HEK293 (cell line): ENCODE measurements around the gene MXRA8.
A peak's percentile ranks its signal among the peaks of the same experiment; 100 is the strongest.

Experiments
- CTCF ChIA-PET: fragments of 350-600 bp; formaldehyde crosslinking; extraction: SDS; loops from one replicate; lab custom pipeline; 2021; ENCODE audit warnings: antibody characterized with exemption; lab: Yijun Ruan, JAX
- POLR2A ChIA-PET: fragments of 300-600 bp; formaldehyde crosslinking; extraction: SDS; loops from one replicate; lab custom pipeline; 2020; ENCODE audit warnings: antibody characterized with exemption, inconsistent platforms; lab: Yijun Ruan, JAX
- H3K27ac ChIP-seq: fragments of 200-500 bp; sonication (Bioruptor generic); 2 replicates; pipeline ENCODE4 v1.5.1; 2014; ENCODE audit warnings: low read depth, low read length, control low read depth, inconsistent platforms; ENCODE audit errors: extremely low read depth
- H3K36me3 ChIP-seq, 2 experiments: fragments of 200-500 bp in 1 of 2; sonication (Bioruptor generic) in 1 of 2; 1 replicate in 1 of 2; 2 replicates in 1 of 2; pipeline ENCODE4 v1.5.1; 2014 to 2017; ENCODE audit warnings: inconsistent platforms in 2 of 2, low read length in 2 of 2; ENCODE audit not compliant: control insufficient read depth in 2 of 2, insufficient read depth in 1 of 2
- H3K4me1 ChIP-seq: fragments of 200-500 bp; sonication (Bioruptor generic); 2 replicates; pipeline ENCODE4 v1.5.1; 2014; ENCODE audit warnings: mild to moderate bottlenecking, low read length, inconsistent platforms; ENCODE audit not compliant: control insufficient read depth, insufficient read depth
- H3K4me3 ChIP-seq: 2 replicates; pipeline ENCODE4 v1.5.1; 2011; ENCODE audit warnings: low read depth, mild to moderate bottlenecking, control low read depth, low read length, moderate library complexity
- H3K9me3 ChIP-seq: fragments of 200-500 bp; sonication (Bioruptor generic); 2 replicates; pipeline ENCODE4 v1.5.1; 2014; ENCODE audit warnings: low read depth, low read length, inconsistent platforms; ENCODE audit not compliant: control insufficient read depth, insufficient read depth
- ATF2 ChIP-seq: fragments of 450-650 bp; formaldehyde crosslinking; IDR thresholded peaks from 2 replicates; pipeline ENCODE4 v1.5.1; 2016; ENCODE audit warnings: missing biosample characterization, missing genetic modification characterization, low read depth
- GLIS1 ChIP-seq: fragments of 450-650 bp; formaldehyde crosslinking; IDR thresholded peaks from 2 replicates; pipeline ENCODE4 v1.5.1; 2016; ENCODE audit warnings: missing biosample characterization, missing genetic modification characterization
- HIC1 ChIP-seq: fragments of 450-650 bp; formaldehyde crosslinking; IDR thresholded peaks from 2 replicates; pipeline ENCODE4 v1.5.1; 2016; ENCODE audit warnings: missing biosample characterization, missing genetic modification characterization
- HOXD13 ChIP-seq: sonication (generic); formaldehyde crosslinking; IDR thresholded peaks from 2 replicates; pipeline ENCODE4 v1.8.0; 2022; ENCODE audit warnings: missing genetic modification reagents, borderline replicate concordance
- MYNN ChIP-seq: fragments of 450-650 bp; formaldehyde crosslinking; IDR thresholded peaks from 2 replicates; pipeline ENCODE4 v1.5.1; 2016; ENCODE audit warnings: missing biosample characterization, missing genetic modification characterization, borderline replicate concordance
- PRDM1 ChIP-seq: fragments of 450-650 bp; formaldehyde crosslinking; IDR thresholded peaks from 2 replicates; pipeline ENCODE4; 2016; ENCODE audit warnings: missing biosample characterization, missing genetic modification characterization
- ZFP3 ChIP-seq: fragments of 450-650 bp; formaldehyde crosslinking; IDR thresholded peaks from 2 replicates; pipeline ENCODE4 v1.5.1; 2016; ENCODE audit warnings: low read depth, missing biosample characterization, missing genetic modification characterization
- ZFP37 ChIP-seq: fragments of 450-650 bp; formaldehyde crosslinking; IDR thresholded peaks from 2 replicates; pipeline ENCODE4 v1.5.1; 2016; ENCODE audit warnings: missing biosample characterization, missing genetic modification characterization
- ZNF211 ChIP-seq: fragments of 450-650 bp; formaldehyde crosslinking; IDR thresholded peaks from 2 replicates; pipeline ENCODE4 v1.5.1; 2016; ENCODE audit warnings: low read depth, missing biosample characterization, missing genetic modification characterization
- ZNF280C ChIP-seq: fragments of 450-650 bp; formaldehyde crosslinking; IDR thresholded peaks from 2 replicates; pipeline ENCODE4 v1.5.1; 2016; ENCODE audit warnings: missing biosample characterization, missing genetic modification characterization
- ZNF354C ChIP-seq: fragments of 450-650 bp; formaldehyde crosslinking; IDR thresholded peaks from 2 replicates; pipeline ENCODE4 v1.5.1; 2016; ENCODE audit warnings: missing biosample characterization, missing genetic modification characterization, low read depth, borderline replicate concordance
- ZNF654 ChIP-seq: fragments of 450-650 bp; formaldehyde crosslinking; IDR thresholded peaks from 2 replicates; pipeline ENCODE4 v1.5.1; 2016; ENCODE audit warnings: low read depth, missing biosample characterization, missing genetic modification characterization
- ZNF785 ChIP-seq: fragments of 450-650 bp; formaldehyde crosslinking; IDR thresholded peaks from 2 replicates; pipeline ENCODE4 v1.5.1; 2016; ENCODE audit warnings: missing biosample characterization, missing genetic modification characterization

Gene MXRA8

GRCh38 chr1:1374589-1374928, 16.2 kb upstream of the MXRA8 start:
- CTCF ChIA-PET: interaction anchor here (1.0 to 1.6 kb wide), 3 partner anchors 12 to 22 kb away, joined by 3 to 5 read pairs (median 4); no protein-coding TSS in a partner anchor

GRCh38 chr1:1373815-1374588, 15.6 kb upstream of the MXRA8 start:
- H3K9me3 ChIP-seq: no peaks in the 10 kb centered on the region
- peak overlapping the region; percentile 89 for H3K27ac ChIP-seq
- TF ChIP-seq ZNF211 (tag by site-specific recombination) (no peak), ATF2 (tag by site-specific recombination) (no peak), ZNF654 (tag by site-specific recombination) (no peak), GLIS1 (tag by site-specific recombination) (peak; percentile 71), ZNF785 (no peak)
- ChIA-PET CTCF (interaction anchor here (0.7 to 2.8 kb wide), 4 partner anchors 12 to 67 kb away, joined by 3 to 18 read pairs (median 4); no protein-coding TSS in a partner anchor), POLR2A (interaction anchor here (1.1 to 1.2 kb wide), 2 partner anchors 22 to 25 kb away, joined by 3 read pairs; partner anchors contain the start of gene CCNL2)
- peaks cover 4% of the 10 kb centered on the region; the same call in 1 of the 2 replicates for H3K4me1 ChIP-seq
- peaks cover 0 to 44% of the 10 kb centered on the region in 2 experiments; a peak in 2 of 3 replicates for H3K36me3 ChIP-seq
- peak overlapping the region; percentile 93 for H3K4me3 ChIP-seq

More at GRCh38 chr1:1374589-1374928, 16.2 kb upstream of the MXRA8 start:
- POLR2A ChIA-PET: interaction anchor here (0.6 to 1.5 kb wide), 14 partner anchors 15 to 1158 kb away, joined by 3 to 36 read pairs (median 4); partner anchors contain the start of genes CCNL2, MRPL20 and SDF4
- peaks cover 0 to 44% of the 10 kb centered on the region in 2 experiments; a peak in 2 of 3 replicates for H3K36me3 ChIP-seq
- no peak for TF ChIP-seq MYNN
- TF ChIP-seq ZNF354C (tag by site-specific recombination): no peak
- no peak for TF ChIP-seq ZFP3 (tag by site-specific recombination)
- TF ChIP-seq PRDM1 (tag by site-specific recombination): no peak
- TF ChIP-seq ZFP37 (tag by site-specific recombination): no peak
- TF ChIP-seq ZNF280C (tag by site-specific recombination): no peak
- no peak for TF ChIP-seq ZNF654 (tag by site-specific recombination)
- peak overlapping the region; percentile 93 for H3K4me3 ChIP-seq
- H3K9me3 ChIP-seq: no peaks in the 10 kb centered on the region
- H3K4me1 ChIP-seq: peaks cover 4% of the 10 kb centered on the region; the same call in 1 of the 2 replicates
- H3K27ac ChIP-seq: peak overlapping the region; percentile 89

GRCh38 chr1:1373051-1373814, 14.9 kb upstream of the MXRA8 start:
- POLR2A ChIA-PET: interaction anchor here (1.2 kb wide), 1 partner anchor 26 kb away, joined by 3 read pairs; the partner anchor contains the start of gene CCNL2
- CTCF ChIA-PET: interaction anchor here (0.7 to 2.8 kb wide), 8 partner anchors 13 to 68 kb away, joined by 3 to 18 read pairs (median 4); no protein-coding TSS in a partner anchor

More at GRCh38 chr1:1373051-1373814, 14.9 kb upstream of the MXRA8 start:
- H3K27ac ChIP-seq: no peak overlapping the region; the same call in 1 of the 2 replicates
- H3K9me3 ChIP-seq: no peaks in the 10 kb centered on the region
- H3K4me1 ChIP-seq: peaks cover 4% of the 10 kb centered on the region; the same call in 1 of the 2 replicates
- H3K4me3 ChIP-seq: no peak overlapping the region; the same call in 1 of the 2 replicates
- no peak for TF ChIP-seq HOXD13 (CRISPR knock-in tag)
- peak; percentile 21; the same call in 1 of the 2 replicates for TF ChIP-seq HIC1 (tag by site-specific recombination)
- H3K36me3 ChIP-seq: peaks cover 0 to 44% of the 10 kb centered on the region in 2 experiments; a peak in 2 of 3 replicates
